ENCODE data around the gene DCPS.
"Not testable (repeated sequence)": the region's sequence is repeated elsewhere in the genome, so short reads cannot be mapped to it uniquely, and the experiment has no call there.

DCPS gene

GRCh38 chr11:126385991-126386728 is 82.3 kb downstream of the DCPS start:
- DNase-seq = no peak

GRCh38 chr11:126386729-126387071 is 82.8 kb downstream of the DCPS start:
- DNase-seq = not testable (repeated sequence)

DNA sequence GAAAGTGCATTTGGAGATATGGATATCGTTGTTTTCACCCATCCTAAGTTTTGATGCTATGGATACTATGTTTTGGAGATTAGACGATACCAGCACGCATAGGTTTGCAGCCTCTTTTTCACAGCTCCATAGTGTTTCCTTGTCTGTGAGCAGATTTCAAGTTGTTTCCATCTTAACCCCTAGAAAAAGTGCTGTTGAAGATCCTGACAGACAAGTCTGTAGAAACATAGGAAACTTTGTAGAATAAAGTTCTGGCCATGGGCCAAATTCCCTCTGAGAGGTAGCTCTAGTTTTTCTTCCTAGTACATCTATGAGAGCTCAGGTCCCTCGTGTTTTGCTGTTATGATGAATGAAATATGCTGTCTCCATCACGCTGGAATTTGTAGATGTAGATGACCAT is 84.0 kb downstream of the DCPS start:
- no peak for DNase-seq

DNA sequence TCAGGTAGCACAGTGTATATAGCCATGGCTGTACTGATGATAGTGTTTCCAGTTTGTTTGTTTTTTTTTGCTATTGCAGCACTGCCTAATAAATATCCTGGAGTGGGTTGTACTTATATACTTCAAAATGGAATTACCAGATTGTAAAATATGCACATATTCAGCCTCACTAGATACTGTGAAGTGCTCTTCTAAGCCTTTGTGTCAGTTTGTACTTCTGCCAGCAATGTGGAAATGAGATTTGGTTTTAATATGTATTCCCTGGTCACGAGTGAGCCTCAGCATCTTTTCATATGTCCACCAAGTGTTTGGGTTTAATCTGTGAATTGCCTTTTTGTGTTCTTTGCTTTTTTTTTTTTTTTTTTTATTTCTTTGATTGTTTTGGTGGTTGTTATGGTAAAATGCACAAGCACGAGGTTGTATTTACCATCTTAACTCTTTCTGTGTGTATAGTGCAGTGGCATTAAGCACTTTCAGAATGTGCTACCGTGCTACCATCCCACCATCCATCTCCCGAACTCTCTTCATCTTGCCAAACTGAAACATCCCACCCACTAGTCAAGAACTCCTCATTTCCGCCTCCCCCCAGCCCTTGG is 86.5 kb downstream of the DCPS start:
- DNase-seq = no peak

- no peak for DNase-seq
Observed at GRCh38 chr11:126391286-126391954, 87.6 kb downstream of the DCPS start.

GRCh38 chr11:126391970-126392632 is 88.2 kb downstream of the DCPS start:
- no peak for DNase-seq

GRCh38 chr11:126392633-126393013 is 88.8 kb downstream of the DCPS start:
- DNase-seq = no peak

- no peak for DNase-seq
Observed at GRCh38 chr11:126393143-126393542, 89.3 kb downstream of the DCPS start.

DNA sequence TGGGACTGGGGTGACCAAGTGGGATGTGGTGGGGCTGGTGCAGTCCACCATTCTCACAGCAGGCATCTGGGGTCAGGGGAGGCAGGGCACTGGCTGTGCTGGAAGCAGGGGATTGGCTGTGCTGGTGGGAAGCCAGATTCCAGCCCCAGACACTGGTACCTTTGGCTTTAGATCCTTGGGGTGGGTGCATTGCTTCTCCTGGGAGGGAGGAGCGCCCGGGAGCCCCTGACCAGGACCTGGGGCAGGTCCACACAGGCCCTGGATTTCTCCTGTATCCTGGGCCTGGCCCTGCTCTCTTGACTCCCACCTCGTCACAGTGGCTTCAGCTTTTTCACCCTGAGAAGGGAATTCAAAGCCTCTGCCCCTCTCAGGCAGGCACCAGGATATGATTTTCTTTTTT is 90.2 kb downstream of the DCPS start:
- DNase-seq = no peak

- not testable (repeated sequence) for DNase-seq
Observed at GRCh38 chr11:126394634-126395072, 90.8 kb downstream of the DCPS start.

Data from stimulated activated naive CD4-positive, alpha-beta T cell treated with Interleukin-2 at 50 U/mL for 16 hours (primary cell).